ENCODE data around the gene CHMP3. TPM values are rescaled to one million over a fixed set of nuclear protein-coding genes. Genes with fewer than 3 reads are reported as not detected.

Gene CHMP3
- total and polyA plus RNA-seq, 4 donors, result 92.7 to 202 (median 146) TPM

DNA sequence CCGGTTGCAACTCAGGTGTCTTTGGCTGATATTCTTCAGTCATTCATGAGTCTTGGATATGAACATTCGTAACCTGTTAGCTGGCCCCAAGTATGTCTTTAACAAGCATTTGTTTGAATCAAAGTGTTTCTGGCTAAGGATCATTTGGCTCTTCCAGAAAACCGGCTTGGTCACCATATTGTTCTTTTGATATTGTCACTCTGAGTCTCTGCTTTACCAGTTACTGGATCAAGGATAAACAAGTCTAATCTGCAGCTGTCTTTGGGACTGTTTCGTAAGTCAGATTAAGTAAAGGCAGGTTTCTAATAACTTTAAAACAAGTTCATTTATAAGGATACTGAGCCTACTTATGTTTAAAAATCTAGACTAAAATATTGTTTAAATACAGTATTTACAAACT, 73.0 kb downstream of the CHMP3 start:
- intact Hi-C loops (cut with DNase I), result no loop called here
- no peaks in the 10 kb centered on the region for H3K27me3 ChIP-seq (ENCODE audit: control insufficient read depth in 1 of 2, insufficient read depth in 2 of 2, low read length in 1 of 2)
- no peak for DNase-seq
- 45 to 57% methylated on average over 4 of the region's 4 CpGs for WGBS, 2 donors
- H3K27ac ChIP-seq (ENCODE audit: low read depth in 1 of 2, low read length in 2 of 2), result no peak overlapping the region
- no peak for ATAC-seq (ENCODE audit: low FRiP score)
- peaks cover 3 to 5% of the 10 kb centered on the region in 2 donors for H3K4me1 ChIP-seq (ENCODE audit: control insufficient read depth in 1 of 2, insufficient read depth in 2 of 2, low read length in 2 of 2)
- no peak overlapping the region for H3K4me3 ChIP-seq (ENCODE audit: low read length in 2 of 2)
- peaks cover 7 to 13% of the 10 kb centered on the region in 2 donors for H3K36me3 ChIP-seq (ENCODE audit: control insufficient read depth in 1 of 2, insufficient read depth in 2 of 2, low read length in 1 of 2)
- no peaks in the 10 kb centered on the region for H3K9me3 ChIP-seq (ENCODE audit: control insufficient read depth, low read length)

DNA sequence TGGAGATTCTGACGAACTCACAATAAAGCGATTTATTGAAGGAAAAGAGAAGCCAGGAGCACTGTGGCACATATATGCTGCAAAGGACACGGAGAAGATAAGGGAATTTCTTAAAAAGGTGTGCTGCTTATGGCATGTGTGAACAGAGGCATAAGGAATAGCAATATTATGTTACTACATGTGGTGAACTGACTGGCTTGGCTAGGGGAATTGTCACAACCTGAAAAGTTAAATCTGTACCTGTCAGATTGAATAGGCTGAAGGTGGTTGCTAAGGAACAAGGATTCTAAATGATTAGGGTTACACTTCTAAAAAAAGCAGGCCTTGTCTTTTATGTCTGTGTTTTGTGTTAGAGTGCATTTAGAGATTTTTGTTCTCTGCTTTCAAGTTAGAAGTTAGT, 73.7 kb downstream of the CHMP3 start:
- intact Hi-C loops (cut with DNase I), result no loop called here
- Histone ChIP-seq H3K36me3 (ENCODE audit: control insufficient read depth in 1 of 2, insufficient read depth in 2 of 2, low read length in 1 of 2) (peaks cover 7 to 14% of the 10 kb centered on the region in 2 donors), H3K4me1 (ENCODE audit: control insufficient read depth in 1 of 2, insufficient read depth in 2 of 2, low read length in 2 of 2) (peaks cover 3 to 5% of the 10 kb centered on the region in 2 donors), H3K27ac (ENCODE audit: low read depth in 1 of 2, low read length in 2 of 2) (peak overlapping the region in 1 of 2 donors; percentile 8), H3K4me3 (ENCODE audit: low read length in 2 of 2) (no peak overlapping the region), H3K27me3 (ENCODE audit: control insufficient read depth in 1 of 2, insufficient read depth in 2 of 2, low read length in 1 of 2) (no peaks in the 10 kb centered on the region), H3K9me3 (ENCODE audit: control insufficient read depth, low read length) (no peaks in the 10 kb centered on the region)
- DNase-seq (no peak), ATAC-seq (ENCODE audit: low FRiP score) (no peak)
- 97 to 98% methylated on average over 3 of the region's 3 CpGs for WGBS, 2 donors

- 88 to 92% methylated on average over 7 of the region's 7 CpGs for WGBS, 2 donors
- Histone ChIP-seq H3K4me3 (ENCODE audit: low read length in 2 of 2) (no peak overlapping the region), H3K4me1 (ENCODE audit: control insufficient read depth in 1 of 2, insufficient read depth in 2 of 2, low read length in 2 of 2) (peaks cover 4 to 5% of the 10 kb centered on the region in 2 donors), H3K27ac (ENCODE audit: low read depth in 1 of 2, low read length in 2 of 2) (peak overlapping the region in 1 of 2 donors; percentile 56), H3K9me3 (ENCODE audit: control insufficient read depth, low read length) (no peaks in the 10 kb centered on the region), H3K36me3 (ENCODE audit: control insufficient read depth in 1 of 2, insufficient read depth in 2 of 2, low read length in 1 of 2) (peaks cover 10 to 21% of the 10 kb centered on the region in 2 donors), H3K27me3 (ENCODE audit: control insufficient read depth in 1 of 2, insufficient read depth in 2 of 2, low read length in 1 of 2) (no peaks in the 10 kb centered on the region)
- DNase-seq (no peak), ATAC-seq (ENCODE audit: low FRiP score) (no peak)
- intact Hi-C loops (cut with DNase I), result no loop called here
Measured at GRCh38 chr2:86488561-86489250, 74.5 kb downstream of the CHMP3 start.

DNA sequence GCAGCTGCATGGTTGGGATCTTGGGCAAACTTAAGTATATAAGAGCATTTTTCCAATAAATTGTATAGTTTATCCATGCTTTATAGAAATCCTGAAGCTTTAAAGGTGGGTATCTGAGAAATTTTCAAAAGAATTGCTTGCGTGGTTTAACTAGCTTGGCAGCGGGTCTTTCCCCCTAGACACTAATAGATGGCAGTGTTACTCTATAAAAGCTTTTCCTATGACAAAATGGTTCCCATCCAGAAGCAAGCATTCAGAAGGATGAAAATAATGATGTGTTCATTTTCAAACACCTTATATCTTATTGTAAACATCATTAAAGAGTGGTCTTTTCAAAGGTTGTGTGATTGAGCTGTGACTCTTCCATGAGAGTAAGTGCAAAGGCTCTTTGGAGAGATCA, 76.2 kb downstream of the CHMP3 start:
- Histone ChIP-seq H3K27ac (ENCODE audit: low read depth in 1 of 2, low read length in 2 of 2) (peak overlapping the region in 1 of 2 donors; percentile 24), H3K27me3 (ENCODE audit: control insufficient read depth in 1 of 2, insufficient read depth in 2 of 2, low read length in 1 of 2) (no peaks in the 10 kb centered on the region), H3K4me1 (ENCODE audit: control insufficient read depth in 1 of 2, insufficient read depth in 2 of 2, low read length in 2 of 2) (peaks cover 9 to 12% of the 10 kb centered on the region in 2 donors), H3K9me3 (ENCODE audit: control insufficient read depth, low read length) (no peaks in the 10 kb centered on the region), H3K36me3 (ENCODE audit: control insufficient read depth in 1 of 2, insufficient read depth in 2 of 2, low read length in 1 of 2) (peaks cover 12 to 24% of the 10 kb centered on the region in 2 donors), H3K4me3 (ENCODE audit: low read length in 2 of 2) (no peak overlapping the region)
- no peak for ATAC-seq (ENCODE audit: low FRiP score)
- intact Hi-C loops (cut with DNase I), result no loop called here
- DNase-seq, result no peak
- WGBS, 2 donors, result 96 to 97% methylated on average over 2 of the region's 2 CpGs

GRCh38 chr2:86485802-86486201, 77.4 kb downstream of the CHMP3 start:
- intact Hi-C loops (cut with DNase I), result no loop called here
- no peak overlapping the region for H3K4me3 ChIP-seq (ENCODE audit: low read length in 2 of 2)
- 83 to 84% methylated on average over 3 of the region's 3 CpGs for WGBS, 2 donors
- no peaks in the 10 kb centered on the region for H3K27me3 ChIP-seq (ENCODE audit: control insufficient read depth in 1 of 2, insufficient read depth in 2 of 2, low read length in 1 of 2)
- no peak for DNase-seq
- H3K27ac ChIP-seq (ENCODE audit: low read depth in 1 of 2, low read length in 2 of 2), result no peak overlapping the region
- no peaks in the 10 kb centered on the region for H3K9me3 ChIP-seq (ENCODE audit: control insufficient read depth, low read length)
- ATAC-seq (ENCODE audit: low FRiP score), result no peak
- peaks cover 12 to 24% of the 10 kb centered on the region in 2 donors for H3K36me3 ChIP-seq (ENCODE audit: control insufficient read depth in 1 of 2, insufficient read depth in 2 of 2, low read length in 1 of 2)
- H3K4me1 ChIP-seq (ENCODE audit: control insufficient read depth in 1 of 2, insufficient read depth in 2 of 2, low read length in 2 of 2), result peaks cover 8 to 9% of the 10 kb centered on the region in 2 donors

DNA sequence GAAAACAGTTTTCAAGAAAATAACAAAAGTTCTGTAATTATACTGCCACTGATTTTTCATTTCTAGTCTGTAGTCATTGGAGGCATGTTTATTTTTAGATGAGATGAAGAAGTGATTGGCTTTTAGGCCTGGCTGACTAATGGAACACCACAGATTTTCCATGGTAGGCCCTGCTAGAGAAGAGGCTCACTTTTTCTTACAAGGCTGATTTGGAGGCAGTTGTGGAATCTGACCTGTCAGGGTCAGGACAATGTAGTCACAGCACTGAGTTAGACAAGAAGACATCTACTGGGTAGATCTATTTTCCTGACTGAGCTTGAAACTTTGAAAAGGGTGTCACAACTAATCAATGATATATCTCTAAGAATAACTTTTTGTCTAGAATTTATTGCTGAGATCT, 78.1 kb downstream of the CHMP3 start:
- DNase-seq, result no peak
- Histone ChIP-seq H3K27ac (ENCODE audit: low read depth in 1 of 2, low read length in 2 of 2) (no peak overlapping the region), H3K9me3 (ENCODE audit: control insufficient read depth, low read length) (no peaks in the 10 kb centered on the region), H3K36me3 (ENCODE audit: control insufficient read depth in 1 of 2, insufficient read depth in 2 of 2, low read length in 1 of 2) (peaks cover 14 to 22% of the 10 kb centered on the region in 2 donors), H3K4me1 (ENCODE audit: control insufficient read depth in 1 of 2, insufficient read depth in 2 of 2, low read length in 2 of 2) (peaks cover 8 to 10% of the 10 kb centered on the region in 2 donors), H3K4me3 (ENCODE audit: low read length in 2 of 2) (no peak overlapping the region), H3K27me3 (ENCODE audit: control insufficient read depth in 1 of 2, insufficient read depth in 2 of 2, low read length in 1 of 2) (no peaks in the 10 kb centered on the region)
- intact Hi-C loops (cut with DNase I), result no loop called here
- no peak for ATAC-seq (ENCODE audit: low FRiP score)

- WGBS, 2 donors, result 95 to 98% methylated on average over 3 of the region's 3 CpGs
- no peak for DNase-seq
- Histone ChIP-seq H3K27ac (ENCODE audit: low read depth in 1 of 2, low read length in 2 of 2) (peak overlapping the region; percentile 14 to 60), H3K27me3 (ENCODE audit: control insufficient read depth in 1 of 2, insufficient read depth in 2 of 2, low read length in 1 of 2) (no peaks in the 10 kb centered on the region), H3K4me1 (ENCODE audit: control insufficient read depth in 1 of 2, insufficient read depth in 2 of 2, low read length in 2 of 2) (peaks cover 8 to 11% of the 10 kb centered on the region in 2 donors), H3K4me3 (ENCODE audit: low read length in 2 of 2) (no peak overlapping the region), H3K36me3 (ENCODE audit: control insufficient read depth in 1 of 2, insufficient read depth in 2 of 2, low read length in 1 of 2) (peaks cover 15 to 18% of the 10 kb centered on the region in 2 donors), H3K9me3 (ENCODE audit: control insufficient read depth, low read length) (no peaks in the 10 kb centered on the region)
- intact Hi-C loops (cut with DNase I), result loop anchor here in 1 of 2 donors (5.0 kb wide), 1 partner anchor 42 kb away; the partner anchor contains the start of gene KDM3A
- ATAC-seq (ENCODE audit: low FRiP score), result no peak
Measured at GRCh38 chr2:86484385-86484784, 78.9 kb downstream of the CHMP3 start.

DNA sequence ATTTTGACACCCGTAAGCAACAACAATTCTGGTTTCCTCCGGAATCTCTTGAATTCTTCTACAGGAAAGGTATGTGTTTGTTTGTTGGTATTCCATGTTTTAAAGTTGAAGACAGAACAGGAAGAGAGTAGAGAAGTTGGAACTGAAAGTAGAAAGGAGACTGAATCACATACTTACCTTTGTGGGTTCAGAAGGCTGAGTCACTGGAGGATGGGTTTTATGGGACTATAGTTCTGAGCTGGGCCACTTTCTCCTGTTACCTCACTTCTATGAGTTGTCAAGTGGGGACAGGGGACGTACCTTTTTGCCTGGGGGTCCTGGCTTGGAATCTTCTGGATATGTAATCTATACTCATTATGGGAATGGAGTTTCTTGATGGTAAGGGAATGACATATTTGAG, 81.2 kb downstream of the CHMP3 start:
- H3K4me3 ChIP-seq (ENCODE audit: low read length in 2 of 2), result no peak overlapping the region
- H3K4me1 ChIP-seq (ENCODE audit: control insufficient read depth in 1 of 2, insufficient read depth in 2 of 2, low read length in 2 of 2), result peaks cover 9 to 11% of the 10 kb centered on the region in 2 donors
- intact Hi-C loops (cut with DNase I), result loop anchor here in 1 of 2 donors (5.0 kb wide), 1 partner anchor 40 kb away; the partner anchor contains the start of gene KDM3A
- H3K9me3 ChIP-seq (ENCODE audit: control insufficient read depth, low read length), result no peaks in the 10 kb centered on the region
- H3K27ac ChIP-seq (ENCODE audit: low read depth in 1 of 2, low read length in 2 of 2), result peak overlapping the region; percentile 48 to 80
- no peaks in the 10 kb centered on the region for H3K27me3 ChIP-seq (ENCODE audit: control insufficient read depth in 1 of 2, insufficient read depth in 2 of 2, low read length in 1 of 2)
- DNase-seq (no peak), ATAC-seq (ENCODE audit: low FRiP score) (no peak)
- peaks cover 8 to 14% of the 10 kb centered on the region in 2 donors for H3K36me3 ChIP-seq (ENCODE audit: control insufficient read depth in 1 of 2, insufficient read depth in 2 of 2, low read length in 1 of 2)
- WGBS, 2 donors, result 96% methylated on average over 3 of the region's 3 CpGs

GRCh38 chr2:86480105-86480504, 83.1 kb downstream of the CHMP3 start:
- Histone ChIP-seq H3K36me3 (ENCODE audit: control insufficient read depth in 1 of 2, insufficient read depth in 2 of 2, low read length in 1 of 2) (peaks cover 9 to 15% of the 10 kb centered on the region in 2 donors), H3K4me1 (ENCODE audit: control insufficient read depth in 1 of 2, insufficient read depth in 2 of 2, low read length in 2 of 2) (peaks cover 13 to 16% of the 10 kb centered on the region in 2 donors), H3K9me3 (ENCODE audit: control insufficient read depth, low read length) (no peaks in the 10 kb centered on the region), H3K27ac (ENCODE audit: low read depth in 1 of 2, low read length in 2 of 2) (peak overlapping the region; percentile 3 to 76), H3K27me3 (ENCODE audit: control insufficient read depth in 1 of 2, insufficient read depth in 2 of 2, low read length in 1 of 2) (no peaks in the 10 kb centered on the region), H3K4me3 (ENCODE audit: low read length in 2 of 2) (no peak overlapping the region)
- peak in 1 of 2 donors; percentile 49 for DNase-seq
- intact Hi-C loops (cut with DNase I), result loop anchor here in 1 of 2 donors (5.0 kb wide), 1 partner anchor 38 kb away; the partner anchor contains the start of gene KDM3A
- ATAC-seq (ENCODE audit: low FRiP score), result no peak
- WGBS, 2 donors, result 30 to 31% methylated on average over 7 of the region's 7 CpGs

All from aorta (tissue), 5 donors.